Neural cell (in vitro differentiated cells): Measurements from ENCODE around the gene AK3. TPM values are rescaled to one million over a fixed set of nuclear protein-coding genes. Genes with fewer than 3 reads are reported as not detected.

Source experiments
- H2AFZ ChIP-seq: fragments of 200-600, 300-800 bp; sonication (generic), shearing (Covaris generic); 2 replicates; pipeline ENCODE4 v1.6.0; 2014; ENCODE audit warnings: low read depth, mild to moderate bottlenecking, antibody characterized with exemption, low read length, moderate library complexity
- H3F3A ChIP-seq: fragments of 200-600 bp; shearing (Covaris generic); 2 replicates; pipeline ENCODE4 v1.6.1; 2016; ENCODE audit warnings: mild to moderate bottlenecking, moderate library complexity, mixed read lengths, antibody characterized with exemption, low read length; ENCODE audit not compliant: insufficient read depth, poor library complexity, severe bottlenecking
- H3K27ac ChIP-seq: fragments of 200-600, 300-800 bp; sonication (generic), shearing (Covaris generic); 2 replicates; pipeline ENCODE4 v1.5.1; 2014; ENCODE audit warnings: mild to moderate bottlenecking, low read length, moderate library complexity
- H3K27me3 ChIP-seq: fragments of 300-800, 200-600 bp; sonication (generic), shearing (Covaris generic); 2 replicates; pipeline ENCODE4 v1.6.0; 2014; ENCODE audit warnings: mild to moderate bottlenecking, low read depth, low read length, moderate library complexity; ENCODE audit not compliant: insufficient read depth
- H3K36me3 ChIP-seq: fragments of 300-800, 200-600 bp; sonication (generic), shearing (Covaris generic); 2 replicates; pipeline ENCODE4 v1.5.1; 2014; ENCODE audit warnings: mild to moderate bottlenecking, antibody characterized with exemption, low read length, moderate library complexity; ENCODE audit not compliant: insufficient read depth
- H3K4me2 ChIP-seq: fragments of 300-800, 200-600 bp; sonication (generic), shearing (Covaris generic); 2 replicates; pipeline ENCODE4 v1.6.0; 2014; ENCODE audit warnings: mild to moderate bottlenecking, low read length
- H3K4me3 ChIP-seq: fragments of 300-800, 200-600 bp; sonication (generic), shearing (Covaris generic); 2 replicates; pipeline ENCODE4 v1.5.1; 2014; ENCODE audit warnings: mild to moderate bottlenecking, low read length, moderate library complexity
- H3K79me2 ChIP-seq: fragments of 200-600 bp; shearing (Covaris generic); replicated peaks from 2 replicates; pipeline ENCODE4 v1.6.0; 2014; ENCODE audit warnings: mild to moderate bottlenecking, low read length, moderate library complexity; ENCODE audit not compliant: insufficient read depth
- H3K9ac ChIP-seq: fragments of 300-800, 200-600 bp; sonication (generic), shearing (Covaris generic); 2 replicates; pipeline ENCODE4 v1.6.1; 2016; ENCODE audit warnings: mild to moderate bottlenecking, low read length, mixed read lengths
- H3K9me2 ChIP-seq: fragments of 200-600 bp; shearing (Covaris generic); 2 replicates; pipeline ENCODE4 v1.6.1; 2016; ENCODE audit warnings: mild to moderate bottlenecking, low read length, mixed read lengths; ENCODE audit not compliant: insufficient read depth
- H3K9me3 ChIP-seq: fragments of 200-600, 300-800 bp; sonication (generic), shearing (Covaris generic); 2 replicates; pipeline ENCODE4 v1.6.1; 2016; ENCODE audit warnings: mild to moderate bottlenecking, mixed run types, low read length, moderate library complexity, mixed read lengths
- H4K20me1 ChIP-seq: fragments of 200-600 bp; shearing (Covaris generic); 2 replicates; pipeline ENCODE4 v1.6.1; 2016; ENCODE audit warnings: mild to moderate bottlenecking, mixed run types; ENCODE audit not compliant: insufficient read depth
- CTCF ChIP-seq: fragments of 450-650 bp; IDR thresholded peaks from 2 replicates; pipeline ENCODE4 v1.5.1; 2014; ENCODE audit warnings: antibody characterized with exemption, mild to moderate bottlenecking, moderate library complexity; ENCODE audit not compliant: poor library complexity, severe bottlenecking
- EP300 ChIP-seq: fragments of 450-650 bp; conservative IDR thresholded peaks from 2 replicates; pipeline ENCODE4 v1.6.1; 2014; ENCODE audit warnings: antibody characterized with exemption, mild to moderate bottlenecking, moderate library complexity; ENCODE audit not compliant: poor library complexity, severe bottlenecking
- EZH2 ChIP-seq: fragments of 200-600, 300-800 bp; shearing (Covaris generic), sonication (generic); IDR thresholded peaks from 2 replicates; pipeline ENCODE4 v1.6.1; 2014; ENCODE audit warnings: antibody characterized with exemption, low read length, borderline replicate concordance, mild to moderate bottlenecking; ENCODE audit not compliant: insufficient read depth, poor library complexity, severe bottlenecking
- MXI1 ChIP-seq: fragments of 450-650 bp; conservative IDR thresholded peaks from 2 replicates; pipeline ENCODE4 v1.6.1; 2014; ENCODE audit warnings: antibody characterized with exemption, mild to moderate bottlenecking; ENCODE audit not compliant: poor library complexity, severe bottlenecking
- POLR2AphosphoS5 ChIP-seq: IDR thresholded peaks from 2 replicates; pipeline ENCODE4 v1.6.1; 2012
- RAD21 ChIP-seq: fragments of 450-650 bp; conservative IDR thresholded peaks from 2 replicates; pipeline ENCODE4 v1.6.1; 2014; ENCODE audit warnings: antibody characterized with exemption, mild to moderate bottlenecking, moderate library complexity
- REST ChIP-seq: IDR thresholded peaks from 2 replicates; pipeline ENCODE4 v1.6.1; 2012; ENCODE audit warnings: borderline replicate concordance
- SMC3 ChIP-seq: fragments of 450-650 bp; conservative IDR thresholded peaks from 2 replicates; pipeline ENCODE4 v1.6.1; 2014; ENCODE audit warnings: antibody characterized with exemption, mild to moderate bottlenecking, moderate library complexity; ENCODE audit not compliant: poor library complexity
- TAF1 ChIP-seq: IDR thresholded peaks from 2 replicates; pipeline ENCODE4 v1.6.1; 2012; ENCODE audit warnings: low read depth
- polyA plus RNA-seq: library from polyadenylated mRNA; depleted of rRNA; stranded (reverse); fragments of >200 nt; gene quantifications from 2 replicates; pipeline ENCODE4 v1.2.3, GENCODE V29; 2014

AK3 gene
- polyA plus RNA-seq, 1 donor from 2014 or later = 73.7 TPM

- no peak overlapping the region for H3K27ac ChIP-seq
- H4K20me1 ChIP-seq = no peaks in the 10 kb centered on the region
- no peak overlapping the region for H3K4me2 ChIP-seq
- peaks cover 20% of the 10 kb centered on the region for H3K36me3 ChIP-seq
- no peaks in the 10 kb centered on the region for H3K27me3 ChIP-seq
- H3K79me2 ChIP-seq = no peaks in the 10 kb centered on the region
- H3F3A ChIP-seq = no peaks in the 10 kb centered on the region
- H3K9ac ChIP-seq = no peak overlapping the region
- no peak overlapping the region for H3K4me3 ChIP-seq
- TF ChIP-seq RAD21 = no peak
- no peak for TF ChIP-seq EZH2
- TF ChIP-seq SMC3 = no peak
- no peak for TF ChIP-seq EP300
- no peak for TF ChIP-seq POLR2AphosphoS5
- TF ChIP-seq TAF1 = no peak
- TF ChIP-seq MXI1 = no peak
- no peak for TF ChIP-seq REST
- TF ChIP-seq CTCF = no peak
- no peak overlapping the region for H2AFZ ChIP-seq
- H3K9me3 ChIP-seq = no peaks in the 10 kb centered on the region
- H3K9me2 ChIP-seq = no peaks in the 10 kb centered on the region
These were observed 35.0 kb downstream of the AK3 start for GRCh38 chr9:4706021-4706420.

- H3K9me2 ChIP-seq = no peaks in the 10 kb centered on the region
- H3K9me3 ChIP-seq = no peaks in the 10 kb centered on the region
- H3K27ac ChIP-seq = no peak overlapping the region
- H3K9ac ChIP-seq = no peak overlapping the region
- no peak overlapping the region for H3K4me3 ChIP-seq
- no peaks in the 10 kb centered on the region for H3F3A ChIP-seq
- no peaks in the 10 kb centered on the region for H3K27me3 ChIP-seq
- H3K4me2 ChIP-seq = no peak overlapping the region
- TF ChIP-seq RAD21 (no peak), MXI1 (no peak), SMC3 (no peak), TAF1 (no peak), REST (no peak), POLR2AphosphoS5 (no peak), EZH2 (no peak), EP300 (no peak), CTCF (no peak)
- no peaks in the 10 kb centered on the region for H4K20me1 ChIP-seq
- H3K36me3 ChIP-seq = peaks cover 25% of the 10 kb centered on the region
- H3K79me2 ChIP-seq = no peaks in the 10 kb centered on the region
- H2AFZ ChIP-seq = no peak overlapping the region
These were observed 36.9 kb downstream of the AK3 start for GRCh38 chr9:4704129-4704528.
